ENCODE data around the gene LENG9.
A peak's percentile ranks its signal among the peaks of the same experiment; 100 is the strongest.
"Not testable (repeated sequence)": the region's sequence is repeated elsewhere in the genome, so short reads cannot be mapped to it uniquely, and the experiment has no call there.

The LENG9 gene

DNA sequence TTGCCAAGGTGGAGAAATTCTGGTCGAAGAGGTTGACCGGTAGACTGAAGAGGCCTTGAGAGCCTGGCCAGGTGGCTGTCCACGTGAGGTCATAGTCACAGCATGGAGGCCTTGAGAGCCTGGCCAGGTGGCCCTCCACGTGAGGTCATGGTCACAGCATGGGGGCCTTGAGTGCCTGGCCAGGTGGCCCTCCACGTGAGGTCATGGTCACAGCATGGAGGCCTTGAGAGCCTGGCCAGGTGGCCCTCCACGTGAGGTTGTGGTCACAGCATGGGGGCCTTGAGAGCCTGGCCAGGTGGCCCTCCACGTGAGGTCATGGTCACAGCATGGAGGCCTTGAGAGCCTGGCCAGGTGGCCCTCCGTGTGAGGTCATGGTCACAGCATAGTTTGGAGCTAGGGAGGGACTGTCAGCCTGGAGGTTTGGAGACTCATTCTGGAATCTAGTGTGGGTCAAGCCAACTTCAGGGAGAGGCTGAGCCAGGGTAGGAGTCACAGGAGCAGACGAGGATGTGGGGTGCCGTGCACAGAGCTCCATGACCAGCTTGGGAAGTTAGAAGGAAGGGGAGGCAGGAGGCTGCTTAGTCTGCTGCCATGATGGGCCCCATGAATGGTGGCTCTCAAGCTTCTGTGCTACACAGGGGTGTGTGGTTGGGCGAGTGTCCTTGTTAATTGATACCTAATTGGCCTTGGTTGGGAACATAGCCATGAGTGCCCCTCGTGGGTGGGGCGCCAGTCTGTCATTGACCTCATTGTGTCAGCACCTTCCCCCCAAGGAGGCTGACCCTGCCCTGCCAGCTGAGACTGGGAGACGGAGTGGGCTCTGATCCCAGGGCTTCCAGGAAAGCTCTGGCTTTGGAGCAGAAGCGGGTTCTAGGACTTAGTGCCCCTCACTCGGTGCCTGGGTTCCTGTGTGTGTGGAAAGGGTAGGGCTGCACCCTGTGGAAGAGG is 4.0 kb downstream of the LENG9 start:
- DNase-seq (ENCODE audit: low read depth) = no peak

DNA sequence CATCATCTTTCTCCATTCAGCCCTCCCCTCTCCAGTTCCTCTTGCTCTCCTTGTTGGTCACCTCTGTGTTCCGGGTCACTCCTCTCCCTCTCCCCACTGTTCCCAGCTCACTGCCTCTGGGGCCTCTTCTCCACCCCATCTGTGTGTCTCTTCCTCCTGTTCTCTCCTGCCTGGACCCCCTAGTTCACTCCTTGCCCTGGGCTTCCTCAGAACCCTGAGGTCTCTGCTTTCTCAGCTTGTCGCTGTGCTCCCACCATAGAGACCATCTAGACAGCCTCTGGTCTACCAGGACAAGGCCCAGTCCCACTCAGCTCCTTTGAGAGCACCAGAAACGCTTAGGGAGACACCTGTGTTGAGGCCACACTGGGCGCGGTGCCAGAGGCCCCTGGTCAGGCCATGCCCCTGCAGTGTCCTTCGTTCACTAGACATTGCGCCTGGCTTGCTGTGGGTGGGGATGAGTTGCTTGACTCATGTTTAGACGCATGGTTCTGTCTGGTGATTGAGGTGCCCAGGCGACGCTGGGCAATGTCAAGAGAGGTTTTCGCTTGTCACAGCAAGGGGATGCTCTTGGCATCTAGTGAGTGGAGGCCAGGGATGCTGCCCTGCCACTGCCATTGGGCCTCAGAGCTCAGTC is 4.8 kb downstream of the LENG9 start:
- DNase-seq (ENCODE audit: low read depth) = no peak

DNA sequence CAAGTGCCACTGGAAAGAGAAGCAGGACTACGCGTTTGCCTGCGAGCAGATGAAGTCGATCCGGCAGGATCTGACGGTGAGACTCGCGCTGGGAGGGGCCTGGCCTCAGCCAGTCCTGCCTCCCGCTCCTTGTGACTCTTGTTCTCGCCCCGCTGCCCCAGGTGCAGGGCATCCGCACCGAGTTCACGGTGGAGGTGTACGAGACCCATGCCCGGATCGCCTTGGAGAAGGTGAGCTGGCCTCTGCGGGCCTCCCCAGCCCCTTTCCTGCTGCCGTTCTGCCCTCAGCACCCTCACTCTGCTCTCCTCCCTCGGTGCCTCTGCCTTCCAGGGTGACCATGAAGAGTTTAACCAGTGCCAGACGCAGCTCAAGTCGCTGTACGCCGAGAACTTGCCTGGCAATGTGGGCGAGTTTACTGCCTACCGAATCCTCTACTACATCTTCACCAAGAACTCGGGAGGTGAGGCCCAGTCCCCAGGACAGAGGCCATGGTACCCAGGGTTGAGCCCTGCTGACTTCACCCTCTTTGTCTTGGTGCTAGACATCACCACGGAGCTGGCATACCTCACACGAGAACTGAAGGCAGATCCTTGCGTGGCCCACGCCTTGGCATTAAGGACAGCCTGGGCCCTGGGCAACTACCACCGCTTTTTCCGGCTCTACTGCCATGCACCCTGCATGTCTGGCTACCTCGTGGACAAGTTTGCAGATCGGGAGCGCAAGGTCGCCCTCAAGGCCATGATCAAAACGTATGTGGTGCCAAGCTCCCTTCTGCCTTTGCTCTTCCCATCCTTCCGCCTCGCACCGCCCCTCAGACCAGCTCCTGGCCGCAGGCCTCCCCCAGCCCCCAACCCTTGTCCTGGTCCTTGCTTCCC is 5.6 kb downstream of the LENG9 start:
- no peak for DNase-seq (ENCODE audit: low read depth)

DNA sequence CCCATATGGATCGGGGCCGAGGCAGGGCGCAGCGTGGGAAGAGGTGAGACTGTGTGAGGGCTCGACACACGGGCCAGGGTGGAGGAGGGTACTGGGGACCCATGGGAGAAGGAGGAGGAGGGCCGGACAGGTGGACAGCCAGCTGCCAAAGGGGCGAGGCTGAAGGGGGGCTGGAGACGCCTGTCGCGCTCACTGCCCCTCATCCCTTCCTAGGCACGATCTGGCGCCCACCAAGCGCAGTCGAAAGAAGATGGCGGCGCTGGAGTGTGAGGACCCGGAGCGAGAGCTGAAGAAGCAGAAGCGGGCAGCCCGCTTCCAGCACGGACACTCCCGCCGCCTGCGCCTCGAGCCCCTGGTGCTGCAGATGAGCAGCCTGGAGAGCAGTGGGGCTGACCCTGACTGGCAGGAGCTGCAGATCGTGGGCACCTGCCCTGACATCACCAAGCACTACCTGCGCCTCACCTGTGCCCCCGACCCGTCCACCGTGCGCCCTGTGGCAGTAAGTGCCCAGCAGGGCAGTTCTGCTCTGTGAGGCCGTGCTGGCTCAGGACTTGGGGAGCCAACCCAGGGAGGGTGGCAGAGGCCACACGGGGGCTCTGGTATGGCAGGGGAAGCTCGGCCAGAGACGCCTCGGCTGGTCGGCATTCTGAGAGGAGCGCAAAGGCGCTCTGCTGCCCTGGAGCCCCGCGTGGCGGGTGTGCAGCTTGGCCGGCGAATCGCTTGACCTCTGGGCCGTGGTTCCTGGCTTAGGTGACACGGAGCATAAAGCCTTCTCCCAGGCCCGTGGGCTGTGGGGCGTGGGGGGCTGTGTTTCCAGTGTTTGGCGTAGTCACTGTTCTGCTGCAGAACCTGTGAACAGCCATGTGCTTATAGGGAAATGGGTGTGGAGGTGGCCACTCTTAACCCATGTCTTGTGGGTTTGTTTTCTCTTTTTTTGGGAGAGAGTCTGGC is 6.9 kb downstream of the LENG9 start:
- no peak for DNase-seq (ENCODE audit: low read depth)

DNA sequence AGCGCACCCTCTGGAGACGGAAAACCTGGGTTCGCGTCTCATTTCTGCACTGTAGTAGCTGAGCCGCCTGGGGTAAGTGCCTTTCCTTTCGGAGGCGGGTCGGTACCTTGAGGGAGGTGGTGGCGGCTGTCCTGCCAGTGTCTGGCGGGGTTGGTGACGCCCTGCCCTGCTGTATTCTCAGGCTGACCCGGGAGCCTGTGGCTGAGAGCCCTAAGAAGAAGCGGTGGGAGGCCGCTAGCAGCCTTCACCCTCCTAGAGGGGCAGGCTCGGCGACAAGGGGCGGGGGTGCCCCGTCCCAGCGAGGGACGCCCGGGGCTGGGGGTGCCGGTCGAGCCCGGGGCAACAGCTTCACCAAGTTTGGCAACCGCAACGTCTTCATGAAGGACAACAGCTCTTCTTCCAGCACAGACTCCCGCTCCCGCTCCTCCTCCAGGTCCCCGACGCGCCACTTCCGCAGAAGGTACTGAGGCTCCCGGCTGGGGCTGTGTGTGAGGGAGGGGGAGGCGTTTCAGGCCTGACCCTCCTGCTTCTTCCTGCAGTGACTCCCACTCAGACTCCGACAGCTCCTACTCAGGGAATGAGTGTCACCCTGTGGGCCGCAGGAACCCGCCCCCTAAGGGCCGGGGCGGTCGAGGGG is 7.7 kb downstream of the LENG9 start:
- no peak for DNase-seq (ENCODE audit: low read depth)

DNA sequence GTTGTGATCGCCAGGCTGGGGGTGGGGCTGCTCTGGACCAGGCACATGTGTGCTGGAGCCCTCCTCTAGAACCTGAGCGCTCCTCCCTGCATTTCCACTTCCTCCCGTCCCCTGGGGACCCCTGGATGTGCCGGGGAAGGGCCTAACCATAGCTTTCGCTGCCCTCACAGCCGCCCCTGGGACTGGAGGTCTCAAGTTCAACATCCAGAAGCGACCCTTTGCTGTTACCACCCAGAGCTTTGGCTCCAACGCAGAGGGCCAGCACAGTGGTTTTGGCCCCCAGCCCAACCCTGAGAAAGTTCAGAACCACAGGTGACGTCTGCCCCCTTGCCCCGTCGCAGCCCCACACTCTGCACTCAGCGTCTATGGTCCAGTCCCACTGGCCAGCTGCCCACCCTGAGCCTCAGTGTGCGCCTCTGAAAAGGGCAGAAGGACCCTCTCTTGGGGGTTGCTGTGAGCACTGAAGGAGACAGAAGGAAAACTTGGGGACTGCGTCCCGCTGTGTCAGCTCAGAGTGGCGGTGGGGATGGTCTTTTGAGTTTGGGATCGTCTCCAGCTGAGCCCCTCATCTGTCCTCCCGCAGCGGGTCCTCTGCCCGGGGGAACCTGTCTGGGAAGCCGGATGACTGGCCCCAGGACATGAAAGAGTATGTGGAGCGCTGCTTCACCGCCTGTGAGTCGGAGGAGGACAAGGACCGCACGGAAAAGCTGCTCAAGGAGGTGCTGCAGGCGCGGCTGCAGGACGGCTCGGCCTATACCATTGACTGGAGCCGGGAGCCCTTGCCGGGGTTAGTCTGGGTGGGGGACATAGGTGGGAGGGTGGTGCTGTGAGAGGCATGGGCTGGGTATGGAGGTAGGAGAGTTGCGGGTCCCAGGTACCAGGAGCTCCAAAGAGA is 8.6 kb downstream of the LENG9 start:
- DNase-seq (ENCODE audit: low read depth) = no peak

DNA sequence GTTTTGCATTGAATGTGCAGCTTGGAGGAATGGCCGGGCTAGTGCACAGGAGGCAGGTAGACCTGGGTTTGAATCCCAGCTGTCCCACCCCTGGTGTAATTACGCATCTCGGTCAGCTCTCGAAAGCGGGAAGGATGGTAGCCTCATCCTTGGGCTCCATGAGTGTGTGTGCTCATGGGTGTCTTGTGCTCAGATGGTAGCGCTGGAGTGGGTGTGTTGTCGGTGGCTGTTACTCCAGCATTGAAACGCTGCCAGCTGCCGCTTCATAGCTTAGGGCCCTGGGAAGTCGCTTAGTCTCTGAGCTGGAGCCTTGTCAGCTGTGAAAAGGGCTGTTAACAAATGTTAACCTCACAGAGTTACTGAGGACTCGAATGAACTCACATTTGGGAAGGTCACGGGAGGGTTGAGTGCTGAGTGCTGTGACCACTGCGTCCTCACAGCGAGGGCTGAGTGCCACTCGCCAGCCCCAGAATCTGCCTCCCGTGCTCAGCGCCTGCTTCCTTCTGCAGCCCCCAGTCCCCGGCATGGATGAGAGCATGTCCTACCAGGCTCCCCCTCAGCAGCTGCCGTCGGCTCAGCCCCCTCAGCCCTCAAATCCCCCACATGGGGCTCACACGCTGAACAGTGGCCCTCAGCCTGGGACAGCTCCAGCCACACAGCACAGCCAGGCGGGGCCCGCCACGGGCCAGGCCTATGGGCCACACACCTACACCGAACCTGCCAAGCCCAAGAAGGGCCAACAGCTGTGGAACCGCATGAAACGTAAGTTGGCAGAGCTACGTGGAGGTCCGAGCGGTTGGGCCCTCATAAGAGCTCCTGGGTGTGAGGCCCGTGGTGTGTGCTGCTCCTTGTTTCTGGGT is 9.4 kb downstream of the LENG9 start:
- DNase-seq (ENCODE audit: low read depth) = no peak

DNA sequence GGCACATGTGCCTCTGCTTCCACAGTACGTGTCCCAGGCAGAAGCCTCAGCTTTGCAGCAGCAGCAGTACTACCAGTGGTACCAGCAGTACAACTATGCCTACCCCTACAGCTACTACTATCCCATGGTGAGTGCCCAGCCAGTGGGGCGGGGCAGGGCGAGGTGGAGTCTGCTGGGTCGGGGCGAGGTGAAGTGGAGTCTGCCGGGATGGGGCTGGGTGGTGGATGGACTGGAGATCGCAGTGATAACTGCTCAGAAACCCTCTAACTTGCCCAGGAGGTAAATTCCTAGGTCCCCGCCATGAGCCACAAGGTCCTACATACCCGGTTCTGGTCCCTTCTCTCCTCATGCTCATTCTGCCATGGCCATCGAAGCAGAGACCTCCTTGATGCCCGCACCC is 11.0 kb downstream of the LENG9 start:
- DNase-seq (ENCODE audit: low read depth) = no peak

DNA sequence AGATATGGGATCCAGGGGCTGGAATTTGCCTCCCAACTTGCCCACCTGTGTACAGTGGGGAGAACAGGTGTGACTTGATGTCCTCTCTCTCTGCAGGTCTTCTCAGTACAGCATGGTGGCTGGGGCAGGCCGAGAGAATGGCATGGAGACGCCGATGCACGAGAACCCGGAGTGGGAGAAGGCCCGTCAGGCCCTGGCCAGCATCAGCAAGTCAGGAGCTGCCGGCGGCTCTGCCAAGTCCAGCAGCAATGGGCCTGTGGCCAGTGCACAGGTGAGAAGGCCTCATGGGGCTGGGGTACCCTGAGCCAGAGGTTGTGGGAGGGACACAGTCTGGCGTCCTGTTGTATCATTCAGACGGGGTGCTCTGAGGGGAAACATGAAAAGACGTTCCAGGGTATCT is 11.6 kb downstream of the LENG9 start:
- DNase-seq (ENCODE audit: low read depth) = no peak

DNA sequence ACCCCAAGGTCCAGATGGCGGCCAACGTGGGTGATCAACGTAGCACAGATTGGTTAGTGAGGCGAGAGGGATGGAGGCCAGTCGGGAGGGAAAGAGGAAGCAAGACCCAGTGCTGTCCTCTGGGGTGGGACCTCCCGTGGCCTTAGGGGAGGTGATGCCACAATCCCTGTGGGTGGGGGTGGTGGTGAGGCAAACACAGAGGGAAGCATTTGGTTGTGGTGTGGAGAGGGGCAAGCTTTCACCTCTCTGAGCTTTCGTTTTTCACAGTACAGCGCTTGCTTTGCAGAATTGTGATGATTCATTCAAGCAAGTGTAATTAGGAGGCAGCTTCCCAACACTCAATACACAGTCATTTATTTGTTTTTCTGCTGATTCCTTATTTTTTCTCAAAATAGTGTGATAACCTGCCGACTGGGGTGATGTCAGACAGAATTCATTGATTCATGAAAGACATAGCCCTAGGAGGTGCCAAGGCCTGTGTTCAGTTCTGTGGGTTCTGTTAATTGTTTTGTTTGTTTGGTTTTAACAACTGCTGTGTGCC is 12.2 kb downstream of the LENG9 start:
- DNase-seq (ENCODE audit: low read depth) = no peak

DNA sequence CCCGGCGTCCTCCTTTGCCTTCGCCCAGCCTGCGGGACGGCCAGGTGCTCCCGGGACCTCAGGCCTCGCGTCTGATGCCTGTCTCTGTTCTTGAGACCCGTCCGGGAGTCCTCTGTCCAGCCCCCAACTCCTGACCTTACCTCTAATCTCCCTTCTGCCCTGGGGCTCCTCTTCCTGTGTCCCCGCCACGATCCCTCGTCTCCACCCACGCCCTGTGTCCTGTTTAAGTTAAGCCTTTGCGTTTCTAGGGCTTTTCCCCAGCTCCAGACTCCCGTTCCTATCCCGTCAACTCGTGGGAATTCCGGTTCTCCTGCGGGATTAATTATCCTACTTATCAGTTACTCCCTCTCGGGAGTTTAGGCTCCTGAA is 13.9 kb downstream of the LENG9 start:
- no peak for DNase-seq (ENCODE audit: low read depth)

DNA sequence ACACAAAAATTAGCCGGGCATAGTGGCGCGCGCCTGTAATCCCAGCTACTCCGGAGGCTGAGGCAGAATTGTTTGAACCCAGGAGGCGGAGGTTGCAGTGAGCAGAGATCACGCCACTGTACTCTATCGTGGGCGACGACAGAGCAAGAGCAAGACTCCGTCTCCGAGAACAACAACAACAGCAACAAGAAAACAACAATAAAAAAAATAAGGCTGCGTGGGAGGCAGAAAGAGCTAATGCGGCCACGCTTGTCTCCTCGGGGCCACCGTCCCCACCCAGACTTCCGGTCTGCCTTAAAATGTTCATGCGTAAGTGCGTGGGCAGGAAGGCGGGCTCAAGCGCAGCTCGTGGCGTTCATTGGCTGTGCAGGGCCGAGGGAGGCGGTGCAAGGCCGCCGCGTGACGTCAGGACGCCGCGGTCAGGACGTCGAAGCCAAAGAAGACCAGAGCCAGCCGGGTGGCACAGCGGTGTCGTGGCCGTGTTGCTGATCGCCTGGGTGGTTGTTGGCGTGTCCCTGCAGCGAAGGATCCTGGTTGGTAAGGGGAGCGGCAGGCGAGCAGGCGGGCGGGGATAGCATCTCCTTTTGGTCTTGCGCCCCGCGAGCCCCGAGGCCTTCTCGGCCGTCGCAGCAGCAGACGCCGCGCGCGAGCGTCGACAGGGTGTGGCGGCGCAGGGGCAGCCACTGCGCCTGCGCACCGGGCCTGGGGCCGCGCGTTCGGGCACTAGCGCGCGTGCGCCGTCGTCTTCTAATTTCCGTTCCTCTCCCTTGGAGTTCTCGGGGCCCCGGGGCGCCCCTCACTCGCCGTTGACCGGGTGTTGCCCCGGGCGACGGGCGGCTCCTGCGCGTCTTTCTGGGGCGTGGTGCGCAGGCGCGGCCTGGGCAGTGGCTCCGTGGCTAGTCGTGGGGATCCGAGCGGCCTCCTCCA is 14.5 kb downstream of the LENG9 start, which contains the start of gene LENG8:
Gene LENG8, plus strand, starts transcription at position 426 of the 927 bp plus-strand sequence. CDS start 2,146 bp downstream, outside the sequence.
- peak; percentile 94 for DNase-seq (ENCODE audit: low read depth)

DNA sequence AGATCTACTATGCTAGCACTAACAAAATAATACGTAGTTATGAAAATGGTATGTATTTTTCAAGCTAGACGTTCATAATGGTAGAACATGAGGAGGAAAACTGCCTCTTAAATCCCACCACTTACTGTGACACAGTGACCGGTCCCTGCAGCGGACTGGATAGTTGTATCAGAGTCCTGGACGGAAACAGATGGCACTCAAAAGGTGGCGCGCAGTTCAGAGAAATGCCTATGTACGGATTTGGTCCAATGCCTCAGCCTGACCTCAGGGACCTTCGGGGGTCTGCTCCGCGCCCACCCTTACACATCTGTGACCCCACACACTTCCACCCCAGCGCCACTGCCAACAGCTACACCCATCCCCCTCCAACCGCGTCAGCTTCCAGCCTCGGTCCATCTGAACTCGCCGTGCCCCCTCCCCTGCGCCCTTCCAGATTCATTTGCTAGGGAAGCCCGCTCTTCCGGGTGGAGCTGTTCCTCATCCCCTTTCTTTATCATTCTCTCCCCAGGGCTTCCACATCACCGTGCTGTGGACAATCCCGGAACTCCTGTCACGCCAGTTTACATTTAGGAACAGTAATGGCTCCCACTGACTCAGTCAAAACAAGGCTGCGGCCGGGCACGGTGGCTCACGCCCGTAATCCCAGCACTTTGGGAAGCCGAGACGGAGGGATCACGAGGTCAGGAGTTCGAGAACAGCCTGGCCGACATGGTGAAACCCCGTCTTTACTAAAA is 15.4 kb downstream of the LENG9 start:
- no peak for DNase-seq (ENCODE audit: low read depth)

DNA sequence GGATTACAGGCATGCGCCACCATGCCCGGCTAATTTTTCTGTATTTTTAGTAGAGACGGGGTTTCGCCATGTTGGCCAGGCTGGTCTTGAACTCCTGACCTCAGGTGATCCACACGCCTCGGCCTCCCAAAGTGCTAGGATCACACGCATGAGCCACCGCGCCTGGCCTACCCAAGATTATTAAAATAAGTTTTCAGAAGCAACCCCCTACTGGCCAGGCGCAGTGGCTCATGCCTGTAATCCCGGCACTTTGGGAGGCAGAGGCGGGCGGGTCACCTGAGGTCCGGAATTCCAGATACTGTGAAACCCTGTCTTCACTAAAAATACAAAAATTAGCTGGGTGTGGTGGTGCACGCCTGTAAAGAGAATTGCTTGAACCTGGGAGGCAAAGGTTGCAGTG is 17.2 kb downstream of the LENG9 start:
- DNase-seq (ENCODE audit: low read depth) = not testable (repeated sequence)

DNA sequence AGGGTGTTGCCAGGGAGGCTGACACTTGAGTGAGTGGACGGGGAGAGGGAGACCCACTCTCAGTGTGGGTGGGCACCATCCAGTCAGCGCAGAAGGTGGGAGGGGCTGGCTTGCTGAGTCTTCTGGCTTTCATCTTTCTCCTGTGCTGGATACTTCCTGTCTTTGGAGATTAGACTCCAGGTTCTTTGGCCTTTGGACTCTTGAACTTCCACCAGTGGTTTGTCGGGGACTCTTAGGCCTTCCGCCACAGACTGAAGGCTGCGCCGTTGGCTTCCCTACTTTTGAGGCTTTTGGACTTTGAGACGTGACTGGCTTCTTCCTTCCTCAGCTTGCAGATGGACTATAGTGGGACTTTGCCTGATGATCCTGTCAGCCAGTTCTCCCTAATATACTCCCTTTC is 18.8 kb downstream of the LENG9 start:
- DNase-seq (ENCODE audit: low read depth) = no peak

DNA sequence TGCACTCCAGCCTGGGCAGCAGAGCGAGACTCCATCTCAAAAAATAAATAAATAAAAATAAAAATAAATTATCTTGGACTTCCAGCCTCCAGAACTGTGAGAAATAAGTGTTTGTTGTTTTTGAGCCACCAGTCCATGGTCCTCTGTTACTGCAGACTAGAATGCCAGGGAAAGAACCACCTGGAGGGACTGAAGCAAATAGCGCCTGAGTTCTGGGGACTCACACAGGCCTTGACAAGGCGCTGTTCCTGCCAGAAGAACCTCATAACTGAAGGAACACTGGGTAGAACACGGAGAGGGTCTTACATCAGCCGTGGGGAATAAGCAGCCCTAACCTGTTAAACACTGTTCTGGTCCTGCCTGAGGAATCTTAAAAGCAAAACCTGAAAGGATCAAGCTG is 22.9 kb downstream of the LENG9 start:
- no peak for DNase-seq (ENCODE audit: low read depth)
